Choroid plexus epithelial cell (primary cell): ENCODE results near the gene FARP1.

ENCODE experiments used
- DNase-seq: peaks from one replicate; pipeline ENCODE4 v3.0.0-alpha.2; 2010; ENCODE audit warnings: low read depth
- H3K4me3 ChIP-seq: 2 replicates; pipeline ENCODE4 v1.5.1; 2011; ENCODE audit warnings: low read depth, mild to moderate bottlenecking, control low read depth, low read length, moderate library complexity
- TF ChIP-seq, protein P1 (sequence below): conservative IDR thresholded peaks from 2 replicates; pipeline ENCODE4 v1.5.1; 2011; ENCODE audit warnings: low read depth, mild to moderate bottlenecking, control low read depth, inconsistent platforms, low read length, moderate library complexity

The FARP1 gene

DNA sequence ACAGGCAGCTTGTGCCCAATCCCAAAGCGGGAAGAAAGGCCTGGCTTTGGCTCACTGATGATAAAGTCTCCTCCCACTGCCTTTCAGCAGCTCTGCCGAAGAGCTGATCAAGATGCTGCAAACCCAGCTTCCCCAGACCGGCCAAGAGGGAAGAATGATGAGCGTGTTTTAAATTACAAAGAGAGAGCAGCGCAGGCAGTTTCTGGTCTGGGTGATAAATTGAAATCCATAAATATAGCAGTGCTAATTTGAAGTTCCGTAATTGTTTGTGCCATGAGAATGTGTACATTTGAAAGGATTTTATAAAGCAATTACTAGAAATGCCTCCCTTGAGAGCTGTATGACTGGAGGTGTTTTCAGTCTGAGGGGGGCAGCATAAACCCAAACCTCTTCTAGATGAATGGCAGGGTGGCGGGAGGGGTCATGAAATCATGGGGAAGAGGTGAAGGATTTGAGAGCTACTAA lies 262.2 kb downstream of the FARP1 start:
- H3K4me3 ChIP-seq = no peak overlapping the region
- peak; percentile 22 for DNase-seq
- TF ChIP-seq, protein P1, sequence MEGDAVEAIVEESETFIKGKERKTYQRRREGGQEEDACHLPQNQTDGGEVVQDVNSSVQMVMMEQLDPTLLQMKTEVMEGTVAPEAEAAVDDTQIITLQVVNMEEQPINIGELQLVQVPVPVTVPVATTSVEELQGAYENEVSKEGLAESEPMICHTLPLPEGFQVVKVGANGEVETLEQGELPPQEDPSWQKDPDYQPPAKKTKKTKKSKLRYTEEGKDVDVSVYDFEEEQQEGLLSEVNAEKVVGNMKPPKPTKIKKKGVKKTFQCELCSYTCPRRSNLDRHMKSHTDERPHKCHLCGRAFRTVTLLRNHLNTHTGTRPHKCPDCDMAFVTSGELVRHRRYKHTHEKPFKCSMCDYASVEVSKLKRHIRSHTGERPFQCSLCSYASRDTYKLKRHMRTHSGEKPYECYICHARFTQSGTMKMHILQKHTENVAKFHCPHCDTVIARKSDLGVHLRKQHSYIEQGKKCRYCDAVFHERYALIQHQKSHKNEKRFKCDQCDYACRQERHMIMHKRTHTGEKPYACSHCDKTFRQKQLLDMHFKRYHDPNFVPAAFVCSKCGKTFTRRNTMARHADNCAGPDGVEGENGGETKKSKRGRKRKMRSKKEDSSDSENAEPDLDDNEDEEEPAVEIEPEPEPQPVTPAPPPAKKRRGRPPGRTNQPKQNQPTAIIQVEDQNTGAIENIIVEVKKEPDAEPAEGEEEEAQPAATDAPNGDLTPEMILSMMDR = no peak

- no peak for DNase-seq
- H3K4me3 ChIP-seq = no peak overlapping the region
- TF ChIP-seq, protein P1 = no peak
Observed at GRCh38 chr13:98405690-98406344, 262.9 kb downstream of the FARP1 start.

DNA sequence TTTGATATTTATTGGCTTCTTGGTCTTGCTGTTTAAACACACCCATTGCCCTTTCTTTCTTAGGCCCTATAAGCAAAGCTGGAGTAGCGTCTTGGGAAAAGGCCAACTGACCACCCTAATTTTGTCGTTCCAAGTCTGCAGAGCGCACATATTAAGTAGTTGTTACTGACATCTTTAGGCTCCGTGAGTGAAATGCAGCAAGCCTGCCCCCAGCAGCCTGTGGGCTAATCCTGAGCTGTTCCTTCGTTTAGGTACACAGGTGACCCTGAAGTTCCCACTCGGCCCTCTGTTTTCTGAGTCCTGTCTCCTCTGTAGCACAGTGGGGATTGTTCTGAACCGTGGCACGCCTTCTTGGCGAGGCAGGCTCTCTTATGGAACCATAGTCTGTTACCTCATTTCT lies 263.5 kb downstream of the FARP1 start:
- H3K4me3 ChIP-seq = no peak overlapping the region
- no peak for DNase-seq
- TF ChIP-seq, protein P1 = no peak

GRCh38 chr13:98406971-98407370 lies 264.1 kb downstream of the FARP1 start:
- TF ChIP-seq, protein P1 = no peak
- no peak overlapping the region for H3K4me3 ChIP-seq
- no peak for DNase-seq

- TF ChIP-seq, protein P1 = no peak
- no peak for DNase-seq
- no peak overlapping the region for H3K4me3 ChIP-seq
Observed at GRCh38 chr13:98407575-98407974, 264.7 kb downstream of the FARP1 start.

- no peak overlapping the region for H3K4me3 ChIP-seq
- no peak for DNase-seq
- TF ChIP-seq, protein P1 = no peak
Observed at GRCh38 chr13:98409281-98409680, 266.4 kb downstream of the FARP1 start.

GRCh38 chr13:98410612-98411011 lies 267.7 kb downstream of the FARP1 start:
- TF ChIP-seq, protein P1 = no peak
- no peak for DNase-seq

More at GRCh38 chr13:98410612-98411011, 267.7 kb downstream of the FARP1 start:
- H3K4me3 ChIP-seq = no peak overlapping the region
